HEK293T (cell line): ENCODE measurements around the gene IRS2.

Source experiments
- CTCF ChIA-PET: fragments of 350-600 bp; formaldehyde crosslinking; extraction: SDS; loops from one replicate; lab custom pipeline; 2021; ENCODE audit warnings: antibody characterized with exemption, inconsistent platforms; lab: Yijun Ruan, JAX
- POLR2A ChIA-PET: fragments of 350-600 bp; formaldehyde crosslinking; extraction: SDS; loops from one replicate; lab custom pipeline; 2020; ENCODE audit warnings: antibody characterized with exemption, inconsistent platforms; lab: Yijun Ruan, JAX
- DNase-seq: peaks from one replicate; pipeline ENCODE4 v3.0.0; 2012; ENCODE audit warnings: mixed read lengths; ENCODE audit errors: extremely low spot score
- ARNT ChIP-seq: fragments of 450-650 bp; IDR thresholded peaks from 2 replicates; pipeline ENCODE4 v1.6.1; 2017; ENCODE audit warnings: mild to moderate bottlenecking
- BHLHE40 ChIP-seq: fragments of 450-650 bp; IDR thresholded peaks from 2 replicates; pipeline ENCODE4 v1.6.1; 2016; ENCODE audit warnings: mild to moderate bottlenecking, moderate library complexity, borderline replicate concordance
- CTBP1 ChIP-seq: fragments of 450-650 bp; IDR thresholded peaks from 2 replicates; pipeline ENCODE4 v1.6.1; 2016; ENCODE audit warnings: borderline replicate concordance
- ELF4 ChIP-seq: fragments of 450-650 bp; IDR thresholded peaks from 2 replicates; pipeline ENCODE4 v1.6.1; 2017; ENCODE audit warnings: antibody characterized with exemption
- FOXA1 ChIP-seq: fragments of 450-650 bp; IDR thresholded peaks from 2 replicates; pipeline ENCODE4 v1.6.1; 2016; ENCODE audit warnings: mild to moderate bottlenecking
- FOXK2 ChIP-seq: fragments of 450-650 bp; IDR thresholded peaks from 2 replicates; pipeline ENCODE4 v1.6.1; 2016; ENCODE audit warnings: mild to moderate bottlenecking
- FOXM1 ChIP-seq: fragments of 450-650 bp; IDR thresholded peaks from 2 replicates; pipeline ENCODE4 v1.6.1; 2017; ENCODE audit warnings: mild to moderate bottlenecking, borderline replicate concordance
- HDGF ChIP-seq: fragments of 450-650 bp; IDR thresholded peaks from 2 replicates; pipeline ENCODE4 v1.6.1; 2017; ENCODE audit warnings: antibody characterized with exemption, borderline replicate concordance
- L3MBTL2 ChIP-seq: fragments of 450-650 bp; conservative IDR thresholded peaks from 2 replicates; pipeline ENCODE4 v1.6.1; 2016; ENCODE audit warnings: mild to moderate bottlenecking
- LEF1 ChIP-seq: fragments of 450-650 bp; IDR thresholded peaks from 2 replicates; pipeline ENCODE4 v1.6.1; 2017; ENCODE audit warnings: mild to moderate bottlenecking, borderline replicate concordance
- NFRKB ChIP-seq: fragments of 450-650 bp; IDR thresholded peaks from 2 replicates; pipeline ENCODE4 v1.6.1; 2016; ENCODE audit warnings: mild to moderate bottlenecking, moderate library complexity
- PKNOX1 ChIP-seq: fragments of 450-650 bp; IDR thresholded peaks from 2 replicates; pipeline ENCODE4 v1.6.1; 2016
- SP1 ChIP-seq: fragments of 450-650 bp; IDR thresholded peaks from 2 replicates; pipeline ENCODE4 v1.6.1; 2017
- SUZ12 ChIP-seq: fragments of 450-650 bp; IDR thresholded peaks from 2 replicates; pipeline ENCODE4 v1.6.1; 2016; ENCODE audit warnings: mild to moderate bottlenecking
- TARDBP ChIP-seq: fragments of 450-650 bp; IDR thresholded peaks from 2 replicates; pipeline ENCODE4 v1.6.1; 2016
- ZNF384 ChIP-seq: fragments of 450-650 bp; IDR thresholded peaks from 2 replicates; pipeline ENCODE4 v1.6.1; 2016

IRS2 gene

GRCh38 chr13:109789262-109789661, 2.9 kb upstream of the IRS2 start:
- no peak for DNase-seq
- POLR2A ChIA-PET: no interaction called here
- CTCF ChIA-PET: no interaction called here

GRCh38 chr13:109788372-109789111, 2.2 kb upstream of the IRS2 start:
- no peak for DNase-seq
- POLR2A ChIA-PET: no interaction called here
- CTCF ChIA-PET: no interaction called here
- TF ChIP-seq PKNOX1 (no peak), BHLHE40 (no peak), SP1 (no peak), L3MBTL2 (no peak), TARDBP (no peak), ARNT (no peak), ELF4 (no peak), HDGF (no peak), CTBP1 (no peak), FOXA1 (no peak), NFRKB (no peak), SUZ12 (no peak), ZNF384 (no peak), FOXK2 (no peak), LEF1 (no peak), FOXM1 (no peak)

More at GRCh38 chr13:109789262-109789661, 2.9 kb upstream of the IRS2 start:
- no peak for TF ChIP-seq NFRKB
- TF ChIP-seq FOXA1: no peak
- TF ChIP-seq SUZ12: no peak
- TF ChIP-seq TARDBP: no peak
- no peak for TF ChIP-seq ARNT

- no peak for DNase-seq
- POLR2A ChIA-PET: no interaction called here
- TF ChIP-seq HDGF: no peak
- no peak for TF ChIP-seq PKNOX1
- no peak for TF ChIP-seq SP1
- no peak for TF ChIP-seq BHLHE40
- TF ChIP-seq ZNF384: no peak
- no peak for TF ChIP-seq FOXK2
- no peak for TF ChIP-seq LEF1
- no peak for TF ChIP-seq TARDBP
- no peak for TF ChIP-seq FOXA1
- TF ChIP-seq SUZ12: no peak
- TF ChIP-seq L3MBTL2: no peak; the same call in 1 of the 2 replicates
- TF ChIP-seq FOXM1: no peak
- no peak for TF ChIP-seq NFRKB
- no peak for TF ChIP-seq CTBP1
- TF ChIP-seq ELF4: no peak
- no peak for TF ChIP-seq ARNT
- CTCF ChIA-PET: no interaction called here
Observed at GRCh38 chr13:109787135-109787954, 962 bp upstream of the IRS2 start.

- ChIA-PET CTCF (no interaction called here), POLR2A (no interaction called here)
- TF ChIP-seq SP1: no peak
- no peak for TF ChIP-seq FOXM1
- no peak for TF ChIP-seq FOXA1
- TF ChIP-seq ZNF384: no peak
- TF ChIP-seq PKNOX1: no peak
- no peak for TF ChIP-seq FOXK2
- TF ChIP-seq ARNT: no peak
- TF ChIP-seq CTBP1: no peak
- no peak for TF ChIP-seq NFRKB
- TF ChIP-seq SUZ12: no peak
- TF ChIP-seq HDGF: no peak
- TF ChIP-seq BHLHE40: no peak
- TF ChIP-seq LEF1: no peak
- no peak for TF ChIP-seq TARDBP
- TF ChIP-seq ELF4: no peak
- TF ChIP-seq L3MBTL2: no peak
- DNase-seq: no peak
Observed at GRCh38 chr13:109785892-109786450, 412 bp downstream of the IRS2 start.

- no peak for DNase-seq
- TF ChIP-seq L3MBTL2 (no peak), TARDBP (no peak), ARNT (no peak), FOXM1 (no peak)
- ChIA-PET POLR2A (no interaction called here), CTCF (interaction anchor here (0.7 kb wide), 1 partner anchor 37 kb away, joined by 3 read pairs; no protein-coding TSS in a partner anchor)
Observed at GRCh38 chr13:109785141-109785891, 1.1 kb downstream of the IRS2 start.
